Amniotic stem cell (primary cell): ENCODE results near the gene AATF.

Source experiments
- DNase-seq: peaks from one replicate; lab custom pipeline; 2025; lab: John Stamatoyannopoulos, UW

AATF gene

GRCh38 chr17:36948717-36949460, at the start of gene AATF:
TSS of gene AATF (plus strand) at chr17:36948954. CDS start at chr17:36949126, 172 bp downstream.
- peak; percentile 85 for DNase-seq

GRCh38 chr17:36899250-36900159, 49.2 kb upstream of the AATF start:
- DNase-seq, result no peak

GRCh38 chr17:36900160-36900512, 48.6 kb upstream of the AATF start:
- DNase-seq, result no peak

GRCh38 chr17:36901506-36901905, 47.2 kb upstream of the AATF start:
- no peak for DNase-seq

GRCh38 chr17:36907407-36907806, 41.3 kb upstream of the AATF start:
- DNase-seq, result no peak

GRCh38 chr17:36910513-36910912, 38.2 kb upstream of the AATF start:
- no peak for DNase-seq

GRCh38 chr17:36911001-36911400, 37.8 kb upstream of the AATF start:
- DNase-seq, result no peak

GRCh38 chr17:36913132-36913531, 35.6 kb upstream of the AATF start:
- no peak for DNase-seq

GRCh38 chr17:36918211-36918691, 30.5 kb upstream of the AATF start:
- DNase-seq, result no peak

- no peak for DNase-seq
Measured at GRCh38 chr17:36919407-36919968, 29.3 kb upstream of the AATF start.

- DNase-seq, result no peak
Measured at GRCh38 chr17:36920032-36921005, 28.4 kb upstream of the AATF start.

GRCh38 chr17:36921095-36921851, 27.5 kb upstream of the AATF start:
- DNase-seq, result no peak

- DNase-seq, result no peak
Measured at GRCh38 chr17:36922175-36922574, 26.6 kb upstream of the AATF start.

GRCh38 chr17:36923814-36924221, 24.9 kb upstream of the AATF start:
- no peak for DNase-seq

- no peak for DNase-seq
Measured at GRCh38 chr17:36926226-36926625, 22.5 kb upstream of the AATF start.

- DNase-seq, result no peak
Measured at GRCh38 chr17:36926701-36927100, 22.1 kb upstream of the AATF start.

- no peak for DNase-seq
Measured at GRCh38 chr17:36928471-36929345, 20.0 kb upstream of the AATF start.

GRCh38 chr17:36929851-36930582, 18.7 kb upstream of the AATF start:
- no peak for DNase-seq

- DNase-seq, result no peak
Measured at GRCh38 chr17:36930583-36930900, 18.2 kb upstream of the AATF start.
